ENCODE results near the gene OTOGL. TPM values are rescaled to one million over a fixed set of nuclear protein-coding genes. Genes with fewer than 3 reads are reported as not detected.
A peak's percentile ranks its signal among the peaks of the same experiment; 100 is the strongest.
"Not testable (repeated sequence)": the region's sequence is repeated elsewhere in the genome, so short reads cannot be mapped to it uniquely, and the experiment has no call there.

Gene OTOGL
- total RNA-seq, 1 donor from 2014 or later = 0.26 TPM

GRCh38 chr12:80226576-80226975, 127.2 kb downstream of the OTOGL start:
- DNase-seq (ENCODE audit: low read depth in 2 of 2) = peak in 1 of 2 donors; percentile 61

GRCh38 chr12:80227904-80228303, 128.6 kb downstream of the OTOGL start:
- not testable (repeated sequence) for DNase-seq (ENCODE audit: low read depth in 2 of 2)

- DNase-seq (ENCODE audit: low read depth in 2 of 2) = peak; percentile 33 to 45
Observed at GRCh38 chr12:80230068-80230467, 130.7 kb downstream of the OTOGL start.

GRCh38 chr12:80232837-80233236, 133.5 kb downstream of the OTOGL start:
- DNase-seq (ENCODE audit: low read depth in 2 of 2) = no peak

- DNase-seq (ENCODE audit: low read depth in 2 of 2) = no peak
Observed at GRCh38 chr12:80233926-80234325, 134.6 kb downstream of the OTOGL start.

GRCh38 chr12:80234667-80235066, 135.3 kb downstream of the OTOGL start:
- DNase-seq (ENCODE audit: low read depth in 2 of 2) = no peak

- no peak for DNase-seq (ENCODE audit: low read depth in 2 of 2)
Observed at GRCh38 chr12:80235944-80236343, 136.6 kb downstream of the OTOGL start.

- DNase-seq (ENCODE audit: low read depth in 2 of 2) = no peak
Observed at GRCh38 chr12:80239867-80240266, 140.5 kb downstream of the OTOGL start.

GRCh38 chr12:80241576-80242273, 142.4 kb downstream of the OTOGL start:
- DNase-seq (ENCODE audit: low read depth in 2 of 2) = peak; percentile 40 to 52

GRCh38 chr12:80242321-80242720, 143.0 kb downstream of the OTOGL start:
- DNase-seq (ENCODE audit: low read depth in 2 of 2) = peak in 1 of 2 donors; percentile 47

- DNase-seq (ENCODE audit: low read depth in 2 of 2) = not testable (repeated sequence)
Observed at GRCh38 chr12:80249581-80249980, 150.2 kb downstream of the OTOGL start.

GRCh38 chr12:80257920-80258319, 158.6 kb downstream of the OTOGL start:
- DNase-seq (ENCODE audit: low read depth in 2 of 2) = no peak

GRCh38 chr12:80260269-80260668, 160.9 kb downstream of the OTOGL start:
- DNase-seq (ENCODE audit: low read depth in 2 of 2) = no peak

GRCh38 chr12:80261403-80261802, 162.1 kb downstream of the OTOGL start:
- DNase-seq (ENCODE audit: low read depth in 2 of 2) = no peak

GRCh38 chr12:80262346-80262745, 163.0 kb downstream of the OTOGL start:
- DNase-seq (ENCODE audit: low read depth in 2 of 2) = no peak

- no peak for DNase-seq (ENCODE audit: low read depth in 2 of 2)
Observed at GRCh38 chr12:80262771-80263170, 163.4 kb downstream of the OTOGL start.

- no peak for DNase-seq (ENCODE audit: low read depth in 2 of 2)
Observed at GRCh38 chr12:80264386-80264785, 165.0 kb downstream of the OTOGL start.

- DNase-seq (ENCODE audit: low read depth in 2 of 2) = no peak
Observed at GRCh38 chr12:80264891-80265290, 165.6 kb downstream of the OTOGL start.

GRCh38 chr12:80268924-80269749, 169.8 kb downstream of the OTOGL start:
- peak; percentile 36 to 92 for DNase-seq (ENCODE audit: low read depth in 2 of 2)

- peak; percentile 43 to 68 for DNase-seq (ENCODE audit: low read depth in 2 of 2)
Observed at GRCh38 chr12:80269803-80270552, 170.6 kb downstream of the OTOGL start.

GRCh38 chr12:80271780-80272179, 172.4 kb downstream of the OTOGL start:
- no peak for DNase-seq (ENCODE audit: low read depth in 2 of 2)

GRCh38 chr12:80272387-80272915, 173.1 kb downstream of the OTOGL start:
- no peak for DNase-seq (ENCODE audit: low read depth in 2 of 2)

Data from dermis microvascular lymphatic vessel endothelial cell (primary cell).